HepG2 (cell line): Measurements from ENCODE around the gene ENAH. TPM values are rescaled to one million over a fixed set of nuclear protein-coding genes. Genes with fewer than 3 reads are reported as not detected.

Source experiments
- ATAC-seq: fragments of 200-7000 bp; cut with Tn5 transposase; 3 replicates; pipeline ENCODE4 v1.9.1; 2020; ENCODE audit warnings: mild to moderate bottlenecking, moderate library complexity
- BruUV-seq: library from RNA; stranded (reverse); fragments of 400-500 nt; replicated peaks from 2 replicates; lab custom pipeline; 2021; lab: Mats Ljungman, UMichigan
- CTCF ChIA-PET: fragments of 300-600 bp; formaldehyde crosslinking; extraction: SDS; loops from one replicate; lab custom pipeline; 2021; ENCODE audit warnings: low total read pairs, inconsistent platforms, low intra/inter-chr PET ratio; lab: Yijun Ruan, JAX
- POLR2A ChIA-PET: fragments of 350-600 bp; sonication (Branson Sonifier 250); formaldehyde crosslinking; loops from one replicate; lab custom pipeline; 2020; ENCODE audit warnings: antibody characterized with exemption, inconsistent platforms; lab: Yijun Ruan, JAX
- DNase-seq: peaks from one replicate; pipeline ENCODE4 v3.0.0-alpha.2; 2015; ENCODE audit warnings: low spot score
- FAIRE-seq: peaks from 3 replicates; lab custom pipeline; 2011; peaks lifted over from hg19 to GRCh38; lab: Jason Lieb, UNC
- H2AFZ ChIP-seq: one replicate; pipeline ENCODE4 v1.6.1; 2011; ENCODE audit warnings: low read length, inconsistent platforms
- H3K27ac ChIP-seq: fragments of 300-600 bp; 3 replicates; pipeline ENCODE4 v1.8.0; 2011; ENCODE audit warnings: mixed run types, mild to moderate bottlenecking, mixed read lengths, low read length, inconsistent platforms; ENCODE audit not compliant: insufficient read depth; ENCODE audit errors: extremely low read length
- H3K27me3 ChIP-seq, 2 experiments: fragments of 200-600 bp in 1 of 2; 2 replicates in 1 of 2; 3 replicates in 1 of 2; pipeline versions ENCODE4 v1.6.0 to v1.8.0; 2011; ENCODE audit warnings: low read length in 2 of 2, mild to moderate bottlenecking in 2 of 2, moderate library complexity in 2 of 2, inconsistent platforms in 1 of 2; ENCODE audit not compliant: insufficient read depth in 2 of 2, control insufficient read depth in 1 of 2
- H3K36me3 ChIP-seq, 2 experiments: fragments of 200-600 bp in 1 of 2; replicated peaks in 1 of 2; 2 replicates in 1 of 2; 3 replicates in 1 of 2; pipeline versions ENCODE4 v1.5.1 to v1.8.0; 2011; ENCODE audit warnings: low read length in 2 of 2, inconsistent platforms in 1 of 2; ENCODE audit not compliant: insufficient read depth in 2 of 2, control insufficient read depth in 1 of 2
- H3K4me1 ChIP-seq: 2 replicates; pipeline ENCODE4 v1.5.1; 2012; ENCODE audit warnings: low read length, inconsistent platforms; ENCODE audit not compliant: insufficient read depth
- H3K4me2 ChIP-seq: 2 replicates; pipeline ENCODE4 v1.6.0; 2011; ENCODE audit warnings: low read depth, low read length, inconsistent platforms
- H3K4me3 ChIP-seq, 3 experiments: fragments of 200-600 bp in 1 of 3; sonication (generic), shearing (Covaris generic) in 1 of 3; replicated peaks in 1 of 3; 2 replicates each; pipeline ENCODE4 v1.5.1; 2011 to 2016; ENCODE audit warnings: low read length in 3 of 3, inconsistent platforms in 2 of 3, low read depth in 2 of 3, mild to moderate bottlenecking in 2 of 3, control low read depth in 1 of 3, mixed read lengths in 1 of 3; ENCODE audit not compliant: insufficient read depth in 1 of 3
- H3K79me2 ChIP-seq: one replicate; pipeline ENCODE4 v1.6.1; 2011; ENCODE audit warnings: low read length, inconsistent platforms; ENCODE audit not compliant: insufficient read depth
- H3K9ac ChIP-seq: 2 replicates; pipeline ENCODE4 v1.6.0; 2011; ENCODE audit warnings: mild to moderate bottlenecking, low read depth, low read length, inconsistent platforms; ENCODE audit not compliant: insufficient read depth
- H3K9me3 ChIP-seq: 2 replicates; pipeline ENCODE4 v1.5.1; 2012; ENCODE audit warnings: mild to moderate bottlenecking, low read length
- H4K20me1 ChIP-seq: 2 replicates; pipeline ENCODE4 v1.6.0; 2011; ENCODE audit warnings: inconsistent platforms, mild to moderate bottlenecking, low read length, moderate library complexity; ENCODE audit not compliant: insufficient read depth
- ISX ChIP-seq: sonication (generic); formaldehyde crosslinking; conservative IDR thresholded peaks from 2 replicates; pipeline ENCODE4 v1.5.0; 2020; ENCODE audit warnings: missing genetic modification reagents
- MAFF ChIP-seq: IDR thresholded peaks from 2 replicates; pipeline ENCODE4 v1.6.1; 2011; ENCODE audit warnings: low read depth, low read length, improper control_type of control experiment
- MAFK ChIP-seq, 2 experiments: IDR thresholded peaks in 1 of 2; conservative IDR thresholded peaks in 1 of 2; 2 replicates each; pipeline ENCODE4 v1.6.1; 2011; ENCODE audit warnings: improper control_type of control experiment in 2 of 2, low read length in 2 of 2
- MEIS2 ChIP-seq: sonication (generic); formaldehyde crosslinking; IDR thresholded peaks from 2 replicates; pipeline ENCODE4 v1.9.0; 2021; ENCODE audit warnings: mild to moderate bottlenecking, missing genetic modification reagents
- NCOA1 ChIP-seq: sonication (generic); formaldehyde crosslinking; IDR thresholded peaks from 2 replicates; pipeline ENCODE4 v1.9.0; 2021; ENCODE audit warnings: missing genetic modification reagents
- NFKB2 ChIP-seq: sonication (generic); formaldehyde crosslinking; IDR thresholded peaks from 2 replicates; pipeline ENCODE4 v1.4.0; 2020; ENCODE audit warnings: missing genetic modification reagents, borderline replicate concordance
- SKI ChIP-seq: fragments of 450-650 bp; IDR thresholded peaks from one replicate; pipeline ENCODE4 v1.6.1; 2018; ENCODE audit warnings: mild to moderate bottlenecking; ENCODE audit not compliant: partially characterized antibody
- SMARCE1 ChIP-seq: fragments of 450-650 bp; IDR thresholded peaks from 2 replicates; pipeline ENCODE4 v1.6.1; 2017; ENCODE audit warnings: borderline replicate concordance
- SP2 ChIP-seq: sonication (generic); formaldehyde crosslinking; IDR thresholded peaks from 2 replicates; pipeline ENCODE4 v1.5.1; 2020; ENCODE audit warnings: mild to moderate bottlenecking, missing genetic modification reagents
- SUZ12 ChIP-seq: fragments of 150-350 bp; IDR thresholded peaks from 2 replicates; pipeline ENCODE4 v1.6.1; 2014; ENCODE audit warnings: low read depth, low read length
- TARDBP ChIP-seq: sonication (generic); formaldehyde crosslinking; IDR thresholded peaks from 2 replicates; pipeline ENCODE4 v1.8.0; 2022; ENCODE audit warnings: mild to moderate bottlenecking, missing genetic modification reagents
- TRIM22 ChIP-seq: fragments of 450-650 bp; IDR thresholded peaks from 2 replicates; pipeline ENCODE4 v1.6.1; 2017
- ZBTB1 ChIP-seq: sonication (generic); formaldehyde crosslinking; IDR thresholded peaks from 2 replicates; pipeline ENCODE4 v1.4.0; 2020; ENCODE audit warnings: missing genetic modification reagents, borderline replicate concordance
- ZNF34 ChIP-seq: sonication (generic); formaldehyde crosslinking; IDR thresholded peaks from 2 replicates; pipeline ENCODE4 v1.4.0; 2020; ENCODE audit warnings: mild to moderate bottlenecking, missing genetic modification reagents, borderline replicate concordance
- whole genome bisulfite sequencing: methylation state at CpG from one replicate; pipeline ENCODE4 v1.1.6; 2017; ENCODE audit warnings: low lambda C conversion rate; 5-methylcytosine and 5-hydroxymethylcytosine counted together
- in situ Hi-C: cut with HindIII; loops from 2 replicates; pipeline ENCODE4 v1.10.0; 2017; ENCODE audit warnings: low pct_unique_long_range_greater_than_20kb; ENCODE audit not compliant: extremely low pct_ligation_motif_present
- intact Hi-C: fragments of 100-400 bp; cut with micrococcal nuclease; formaldehyde crosslinking; loops from one replicate; pipeline ENCODE4 v1.10.0; 2022; ENCODE audit not compliant: unreplicated experiment
- polyA plus RNA-seq, 8 experiments: library from polyadenylated mRNA; depleted of rRNA in 3 of 8; stranded (reverse) in 7 of 8; unstranded in 1 of 8; fragments of >200 nt; fragmentation: Illumina TruSeq in 4 of 8; extraction: Trizol in 4 of 8; gene quantifications; 2 replicates each; pipeline versions ENCODE4 v1.2.1 to v1.2.3, GENCODE V29; 2011 to 2016; ENCODE audit warnings: low read depth in 4 of 8, missing spikeins in 1 of 8, mixed read lengths in 1 of 8; ENCODE audit not compliant: insufficient read depth in 1 of 8
- total RNA-seq, 5 experiments: library from RNA; depleted of rRNA; stranded (reverse); fragments of >200 nt; fragmentation: Illumina TruSeq; extraction: Trizol; gene quantifications; 2 replicates each; pipeline ENCODE4 v1.2.3, GENCODE V29; 2016; ENCODE audit warnings: low read depth in 1 of 5

The ENAH gene
- total and polyA plus RNA-seq, 2 of the 13 experiments (the other 11 are each of a cell fraction or from before 2014, with no cell fraction given), result 22.1 to 58.3 TPM

GRCh38 chr1:225631021-225631663 lies 21.8 kb downstream of the ENAH start (continued):
- TF ChIP-seq TRIM22, result no peak
- no peak for TF ChIP-seq TARDBP (CRISPR knock-in tag)
- no peak for TF ChIP-seq NCOA1 (CRISPR knock-in tag)
- TF ChIP-seq ZNF34, result no peak

GRCh38 chr1:225629483-225629882 lies 23.4 kb downstream of the ENAH start:
- no TSS peak for BruUV-seq
- no peak overlapping the region for H2AFZ ChIP-seq
- DNase-seq (no peak), FAIRE-seq (no peak), ATAC-seq (no peak)
- ChIA-PET CTCF (no interaction called here), POLR2A (no interaction called here)
- H3K79me2 ChIP-seq, result peaks cover 72% of the 10 kb centered on the region
- no peaks in the 10 kb centered on the region for H3K27me3 ChIP-seq
- 0 out of 2 replicates have a peak, but pooled peaks cover 3% of the 10 kb centered on the region for H4K20me1 ChIP-seq
- TF ChIP-seq SP2 (no peak), SUZ12 (no peak), SKI (no peak), MAFK (conservative IDR thresholded peaks at IDR 0.05 in 1 of 2, IDR thresholded peaks at IDR 0.05 in 1 of 2; ENCODE audit: low read length in 2 of 2) (peak in 1 of 2 experiments; percentile 55; a peak in 3 of 4 replicates), ZBTB1 (CRISPR knock-in tag) (no peak), ISX (CRISPR knock-in tag) (no peak), MEIS2 (no peak), NFKB2 (no peak), MAFF (0 out of 2 replicates have a peak, but pooled peaks have one; percentile 28), SMARCE1 (no peak)
- no peak overlapping the region for H3K4me3 ChIP-seq
- 97% methylated on average over 3 of the region's 3 CpGs for WGBS
- peaks cover 1 to 6% of the 10 kb centered on the region in 2 experiments; a peak in 1 of 5 replicates for H3K36me3 ChIP-seq
- H3K27ac ChIP-seq, result no peak overlapping the region
- intact Hi-C loops (no loop called here), in situ Hi-C loops (no loop called here)
- no peaks in the 10 kb centered on the region for H3K9me3 ChIP-seq
- no peak overlapping the region for H3K4me2 ChIP-seq
- H3K4me1 ChIP-seq, result peaks cover 14% of the 10 kb centered on the region
- H3K9ac ChIP-seq, result no peak overlapping the region
